GM12891 (cell line): ENCODE results near the gene CST6. TPM values are rescaled to one million over a fixed set of nuclear protein-coding genes. Genes with fewer than 3 reads are reported as not detected.

Source experiments
- DNase-seq: peaks from one replicate; pipeline ENCODE4 v3.0.0; 2011; ENCODE audit warnings: low spot score; ENCODE audit not compliant: insufficient read length
- FAIRE-seq: peaks from 2 replicates; lab custom pipeline; 2011; peaks lifted over from hg19 to GRCh38; lab: Jason Lieb, UNC
- PAX5 ChIP-seq: IDR thresholded peaks from 2 replicates; pipeline ENCODE4 v1.6.1; 2011; ENCODE audit warnings: low read length, moderate library complexity, mild to moderate bottlenecking; ENCODE audit not compliant: insufficient read depth, severe bottlenecking
- POLR2A ChIP-seq: IDR thresholded peaks from 2 replicates; pipeline ENCODE4 v1.6.1; 2011; ENCODE audit warnings: low read depth, low read length, control low read depth
- POLR2AphosphoS5 ChIP-seq: IDR thresholded peaks from 2 replicates; pipeline ENCODE4 v1.6.1; 2011; ENCODE audit warnings: low read depth, low read length, control low read depth
- POU2F2 ChIP-seq: IDR thresholded peaks from 2 replicates; pipeline ENCODE4 v1.6.1; 2011; ENCODE audit warnings: low read depth, mild to moderate bottlenecking, control low read depth, low read length, moderate library complexity
- SPI1 ChIP-seq: IDR thresholded peaks from 2 replicates; pipeline ENCODE4 v1.6.1; 2011; ENCODE audit warnings: low read depth, low read length, control low read depth
- TAF1 ChIP-seq: IDR thresholded peaks from 2 replicates; pipeline ENCODE4 v1.6.1; 2011; ENCODE audit warnings: low read depth, low read length, control low read depth
- polyA plus RNA-seq: library from polyadenylated mRNA; unstranded; fragments of >200 nt; gene quantifications from one replicate; pipeline ENCODE4 v1.2.1, GENCODE V29; 2012; ENCODE audit warnings: low read depth, missing spikeins, inconsistent platforms; ENCODE audit not compliant: missing spikeins

CST6 gene
- not detected for polyA plus RNA-seq

GRCh38 chr11:66011785-66012303 lies at the start of gene CST6:
Gene CST6, plus strand, starts transcription at chr11:66012008. Its CDS starts 37 bp downstream, at chr11:66012045.
- FAIRE-seq (no peak), DNase-seq (no peak)
- TF ChIP-seq POU2F2: no peak
- no peak for TF ChIP-seq SPI1
- no peak for TF ChIP-seq POLR2AphosphoS5
- TF ChIP-seq TAF1: no peak
- TF ChIP-seq POLR2A: no peak
- no peak for TF ChIP-seq PAX5

DNA sequence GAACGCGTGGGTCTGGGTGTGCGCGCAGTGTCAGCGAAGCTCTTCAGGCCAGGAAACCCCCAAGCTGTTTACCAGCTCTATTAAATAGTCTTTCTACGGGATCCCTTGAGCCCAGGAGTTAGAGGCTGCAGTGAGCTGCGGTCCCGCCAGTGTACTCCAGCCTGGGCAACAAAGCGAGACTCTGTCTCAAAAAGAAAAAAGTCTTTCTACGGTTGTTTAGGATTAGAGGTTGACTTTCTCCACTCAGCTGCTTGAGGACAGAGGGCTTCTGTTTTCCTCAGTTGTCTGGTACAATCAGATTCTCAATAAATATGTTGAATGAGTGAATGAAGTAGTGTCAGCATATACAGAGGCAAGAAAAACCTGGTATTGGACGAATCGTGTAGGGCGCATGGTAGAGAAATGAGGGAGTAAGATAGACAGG lies 49.7 kb upstream of the CST6 start:
- DNase-seq: no peak
- TF ChIP-seq TAF1: no peak
- TF ChIP-seq POLR2AphosphoS5: no peak
- no peak for TF ChIP-seq POLR2A
- TF ChIP-seq POU2F2: no peak
- TF ChIP-seq SPI1: no peak
- no peak for TF ChIP-seq PAX5
- FAIRE-seq: no peak

GRCh38 chr11:65964906-65965305 lies 46.9 kb upstream of the CST6 start:
- DNase-seq (no peak), FAIRE-seq (no peak)
- TF ChIP-seq PAX5 (no peak), POU2F2 (no peak), POLR2AphosphoS5 (no peak), SPI1 (no peak), POLR2A (no peak), TAF1 (no peak)

- TF ChIP-seq POU2F2 (no peak), TAF1 (no peak), POLR2A (no peak), SPI1 (no peak), PAX5 (no peak), POLR2AphosphoS5 (no peak)
- FAIRE-seq: no peak
- no peak for DNase-seq
These were observed 45.6 kb upstream of the CST6 start for GRCh38 chr11:65965986-65966762.

GRCh38 chr11:65967329-65967934 lies 44.4 kb upstream of the CST6 start:
- TF ChIP-seq POU2F2 (no peak), TAF1 (no peak), PAX5 (no peak), POLR2A (no peak)
- FAIRE-seq: no peak
- no peak for DNase-seq

GRCh38 chr11:65968600-65969482 lies 43.0 kb upstream of the CST6 start:
- FAIRE-seq (no peak), DNase-seq (no peak)
- no peak for TF ChIP-seq POU2F2
- no peak for TF ChIP-seq TAF1
- no peak for TF ChIP-seq SPI1
- no peak for TF ChIP-seq PAX5
- TF ChIP-seq POLR2AphosphoS5: no peak
- no peak for TF ChIP-seq POLR2A

DNA sequence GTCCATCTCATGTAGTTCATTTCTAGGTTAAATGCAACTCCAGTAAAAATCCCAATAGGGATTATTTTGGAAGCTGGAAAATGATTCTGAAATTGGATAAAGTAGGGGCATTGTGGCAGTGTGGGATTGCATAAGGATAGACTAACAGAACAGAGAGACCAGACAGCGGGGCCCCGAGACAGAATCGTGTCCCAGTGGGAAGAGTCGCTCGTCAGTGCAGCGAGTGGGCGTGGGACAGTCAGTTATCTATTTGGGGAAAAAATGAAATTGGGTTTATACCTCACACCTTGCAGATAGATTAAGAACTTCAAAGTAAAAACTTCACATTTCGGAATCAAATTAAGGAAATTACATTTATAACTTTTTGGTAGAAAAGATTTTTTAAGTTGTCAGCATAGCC lies 39.7 kb upstream of the CST6 start:
- DNase-seq (no peak), FAIRE-seq (no peak)
- no peak for TF ChIP-seq POLR2AphosphoS5
- no peak for TF ChIP-seq TAF1
- no peak for TF ChIP-seq POLR2A
- TF ChIP-seq POU2F2: no peak
- no peak for TF ChIP-seq PAX5
- no peak for TF ChIP-seq SPI1

DNA sequence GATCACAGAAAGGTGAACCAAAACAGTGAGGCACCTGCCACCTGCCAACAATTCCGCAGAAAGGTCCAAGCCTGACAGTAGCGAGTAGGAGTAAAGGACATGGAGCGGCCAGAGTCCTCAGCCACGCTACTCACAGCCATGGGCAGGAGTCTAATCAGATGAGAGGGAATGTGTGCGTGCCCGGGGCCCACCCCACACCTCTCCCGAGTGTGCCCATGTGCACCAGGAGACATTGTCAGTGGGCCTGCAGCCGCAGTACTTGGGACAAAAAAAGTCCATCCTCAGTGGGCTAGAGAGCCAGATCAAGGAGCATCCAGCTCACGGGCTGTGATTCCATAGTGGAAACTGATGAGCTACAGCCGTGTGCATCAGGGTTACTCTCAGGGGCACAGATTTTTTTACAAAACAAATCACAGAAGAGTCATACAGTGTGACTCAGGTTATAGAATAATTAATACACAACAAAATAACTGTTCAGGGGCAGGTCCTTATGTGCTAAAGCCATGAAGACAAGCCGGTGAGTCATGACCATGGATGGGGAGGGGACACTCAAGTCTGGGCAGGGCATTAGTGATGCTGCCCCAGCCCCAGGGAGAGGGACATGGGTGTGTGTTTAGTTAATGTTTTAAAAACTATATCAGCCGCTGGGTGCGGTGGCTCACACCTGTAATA lies 38.2 kb upstream of the CST6 start:
- FAIRE-seq: no peak
- TF ChIP-seq TAF1 (no peak), POLR2AphosphoS5 (no peak), POLR2A (no peak), SPI1 (no peak), PAX5 (no peak), POU2F2 (no peak)
- no peak for DNase-seq
